SKM-1 treated with dmso at 0.1 percent for 144 hours (cell line): ENCODE data around the gene TMEM271.
"Not testable (repeated sequence)": the region's sequence is repeated elsewhere in the genome, so short reads cannot be mapped to it uniquely, and the experiment has no call there.

Experiments
- DNase-seq: peaks from one replicate; lab custom pipeline; 2025; ENCODE audit not compliant: unreplicated experiment; lab: John Stamatoyannopoulos, UW

TMEM271 gene

DNA sequence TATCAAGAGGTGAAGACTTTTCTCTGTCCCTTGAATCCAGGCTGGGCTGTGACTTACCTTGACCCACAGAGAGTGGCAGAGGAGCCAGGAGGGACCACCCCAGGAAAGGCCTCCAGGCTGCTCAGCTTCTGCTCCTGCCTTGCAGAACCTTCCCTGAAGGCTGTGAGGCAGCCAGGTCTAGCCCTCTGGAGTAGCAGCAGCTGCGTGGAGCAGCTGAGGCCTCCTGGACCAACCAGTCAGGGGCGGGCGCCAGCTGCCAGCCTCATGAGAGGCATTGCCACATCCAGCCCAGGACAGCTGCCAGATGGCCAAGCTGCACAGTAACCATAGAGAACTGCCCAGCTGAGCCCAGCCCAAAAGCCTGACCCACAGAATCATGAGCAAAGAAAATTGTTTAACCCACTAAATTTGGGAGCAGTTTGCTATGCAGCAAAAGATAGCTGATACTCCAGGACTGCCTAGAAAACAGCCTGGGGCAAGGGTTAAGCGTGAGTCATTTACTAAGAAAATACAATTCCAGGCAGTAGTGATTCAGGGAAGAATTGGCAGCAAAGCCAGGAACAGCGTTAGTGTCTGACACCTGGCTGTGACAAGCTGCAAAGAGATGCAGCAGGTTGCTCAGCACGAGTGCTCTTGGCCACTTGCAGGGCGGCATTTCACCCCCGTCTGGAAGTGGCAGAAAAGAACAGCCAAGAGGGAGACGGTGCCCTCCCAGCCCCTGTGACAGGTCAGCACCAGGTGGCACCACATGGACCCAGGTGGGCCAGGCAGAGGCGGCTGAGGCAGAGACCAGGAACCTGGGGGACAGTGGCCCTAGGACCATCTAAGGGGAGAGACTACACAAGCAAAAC is 34.5 kb upstream of the TMEM271 start:
- no peak for DNase-seq

- no peak for DNase-seq
Observed at GRCh38 chr4:609400-610050, 33.4 kb upstream of the TMEM271 start.

- no peak for DNase-seq
Observed at GRCh38 chr4:608236-608635, 32.1 kb upstream of the TMEM271 start.

DNA sequence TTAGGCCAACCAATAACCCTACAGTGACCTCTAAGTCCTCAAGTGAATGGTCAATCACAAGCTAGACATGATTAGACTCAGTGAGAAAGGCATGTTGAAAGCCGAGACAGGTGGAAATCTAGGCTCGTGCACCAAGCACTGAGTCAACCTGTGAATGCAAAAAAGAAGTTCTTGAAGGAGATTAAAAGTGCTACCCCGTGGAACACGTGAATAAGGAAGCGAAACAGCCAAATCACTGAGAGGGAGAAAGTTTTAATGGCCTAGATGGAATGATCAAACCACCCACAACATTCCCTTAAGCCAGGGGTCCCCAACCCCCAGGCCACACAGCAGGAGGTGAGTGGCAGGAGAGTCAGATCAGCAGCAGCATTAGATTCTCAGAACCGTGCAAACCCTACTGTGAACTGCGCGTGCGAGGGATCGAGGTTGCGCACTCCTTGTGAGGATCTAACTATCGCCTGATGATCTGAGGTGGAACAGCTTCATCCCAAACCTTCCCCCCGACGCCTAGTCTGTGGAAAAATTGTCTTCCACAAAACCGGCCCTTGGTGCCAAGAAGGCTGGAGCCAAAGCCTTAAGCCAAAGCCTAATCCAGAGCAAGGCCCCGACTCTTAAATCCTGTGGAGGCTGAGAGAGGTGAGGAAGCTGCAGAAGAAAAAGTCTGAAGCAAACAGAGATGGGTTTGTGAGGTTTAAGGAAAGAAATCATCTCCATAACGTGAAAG is 29.8 kb upstream of the TMEM271 start:
- no peak for DNase-seq

DNA sequence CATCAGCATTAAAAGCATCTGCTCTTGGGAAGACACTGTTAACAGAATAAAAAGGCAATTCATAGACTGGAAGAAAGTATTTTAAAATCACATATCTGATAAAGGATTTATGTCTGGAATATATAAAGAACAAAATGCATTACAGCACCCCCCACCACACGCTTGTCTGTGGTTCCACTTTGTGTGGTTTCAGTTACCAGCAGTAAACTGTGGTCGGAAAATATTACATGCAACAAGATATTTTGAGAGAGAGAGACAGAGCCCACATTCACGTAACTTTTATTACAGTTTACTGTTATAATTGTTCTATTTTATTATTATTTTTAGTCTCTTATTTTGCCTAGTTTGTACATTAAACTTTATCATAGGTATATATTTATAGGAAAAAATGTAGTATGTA is 28.0 kb upstream of the TMEM271 start:
- DNase-seq = no peak

DNA sequence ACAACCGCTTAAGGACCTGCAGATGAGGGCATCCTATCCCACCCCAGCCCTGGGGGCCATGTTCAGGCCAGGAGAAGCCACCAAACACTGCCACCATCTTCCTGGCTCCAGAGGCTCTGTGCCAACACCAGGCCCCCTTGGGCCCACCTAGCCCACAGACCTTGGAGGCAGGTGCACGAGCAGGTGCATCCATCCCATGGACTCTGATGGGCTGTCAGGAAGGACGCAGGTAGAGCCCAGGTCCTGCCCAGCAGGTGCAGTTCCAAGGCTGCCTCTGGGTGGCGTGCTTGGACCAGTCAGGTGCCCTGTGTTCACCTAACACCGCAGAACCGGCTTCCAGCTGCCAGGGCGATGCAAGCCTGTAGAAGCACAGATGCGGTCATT is 26.5 kb upstream of the TMEM271 start:
- DNase-seq = no peak

DNA sequence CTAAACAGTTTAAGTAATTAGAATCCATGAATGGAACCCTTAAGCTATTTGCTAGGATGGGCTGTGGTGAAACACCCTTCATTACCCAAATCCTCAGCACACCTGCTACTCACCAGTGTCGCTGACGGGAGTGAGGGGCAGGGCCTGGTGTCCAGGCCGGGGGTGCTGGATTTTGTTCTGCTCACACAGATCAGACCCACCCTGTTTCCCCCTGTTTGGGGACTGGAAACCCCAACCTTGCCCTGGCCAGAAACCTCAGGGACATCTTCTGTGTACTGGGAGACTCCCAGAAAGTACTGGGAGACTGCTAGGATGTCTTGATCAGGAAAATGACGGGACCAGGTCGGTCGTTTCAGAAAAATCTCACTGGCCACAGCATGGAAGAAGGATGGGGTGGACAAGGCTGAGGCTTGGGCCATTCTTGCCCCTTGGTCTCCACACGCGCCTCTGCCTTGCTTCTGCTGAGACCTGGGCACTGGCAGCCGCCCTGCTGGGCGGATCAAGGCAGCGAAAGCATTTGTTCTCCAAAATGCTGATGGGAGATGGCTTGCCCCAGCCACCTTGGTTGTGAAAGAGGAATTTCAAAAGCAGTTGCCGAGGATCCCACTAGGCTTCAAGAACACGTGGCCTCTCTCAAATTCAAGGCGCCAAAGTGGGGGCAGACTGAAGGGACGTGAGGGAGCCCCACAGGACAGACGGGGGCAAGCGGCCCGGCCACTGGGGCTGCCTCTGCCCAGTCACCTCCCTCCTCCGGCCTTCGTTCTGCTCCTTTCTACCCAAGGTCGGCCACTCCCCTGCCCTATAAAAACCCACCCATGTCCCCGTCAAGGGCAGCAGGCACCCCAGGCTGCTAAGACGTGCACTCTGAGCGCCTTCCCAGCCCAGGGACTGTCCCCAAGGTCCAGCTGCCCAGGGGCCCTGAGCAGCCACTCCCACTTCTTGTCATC is 25.8 kb upstream of the TMEM271 start:
- no peak for DNase-seq

DNA sequence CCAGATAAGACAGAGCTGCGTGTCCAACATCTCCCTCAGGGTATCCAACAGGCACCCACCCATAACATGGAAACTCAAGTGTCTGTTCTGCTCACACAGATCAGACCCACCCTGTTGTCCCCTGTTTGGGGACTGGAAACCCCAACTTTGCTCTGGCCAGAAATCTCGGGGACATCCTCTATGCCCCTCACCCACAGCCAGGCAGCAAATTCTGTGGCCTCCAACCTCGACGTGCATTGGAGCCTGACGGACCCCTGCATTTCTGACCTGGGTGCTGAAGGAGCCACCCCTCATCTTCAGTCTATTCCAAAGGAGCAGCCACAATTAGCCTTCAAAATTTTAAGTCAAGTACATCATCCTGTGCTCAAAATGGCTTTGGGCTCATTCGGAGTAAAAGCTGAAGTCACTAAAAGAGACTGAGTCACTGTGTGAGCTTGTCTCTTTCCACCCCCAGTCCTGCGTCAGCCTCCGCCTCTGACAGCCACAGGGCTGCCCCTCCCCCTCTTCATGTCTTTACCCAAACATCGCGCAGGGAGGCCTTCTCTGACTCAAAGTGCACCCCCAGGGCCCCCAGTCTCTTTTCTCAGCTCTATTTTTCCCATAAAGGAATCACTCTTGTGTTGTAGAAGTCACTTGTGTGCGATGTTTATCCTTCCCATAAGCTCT is 24.9 kb upstream of the TMEM271 start:
- DNase-seq = no peak

DNA sequence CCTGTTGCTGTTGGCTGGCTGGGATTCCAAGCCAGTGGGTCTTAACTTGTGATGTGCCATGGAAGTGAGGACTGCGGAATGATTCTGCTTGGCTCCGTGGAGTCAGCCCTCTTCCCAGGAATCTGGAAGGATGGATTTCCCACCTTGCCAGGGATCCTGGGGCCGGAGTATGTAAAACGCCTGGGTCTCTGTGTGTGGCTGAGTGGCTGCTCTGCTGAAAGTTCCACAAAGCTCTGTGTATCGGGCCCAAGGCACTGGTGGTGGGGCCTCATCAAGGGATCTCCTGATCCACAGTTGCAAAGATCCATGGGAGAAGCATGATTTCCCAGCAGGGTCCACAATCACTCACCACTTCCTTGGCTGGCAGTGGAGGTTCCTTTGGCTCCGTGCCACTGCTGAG is 24.1 kb upstream of the TMEM271 start:
- DNase-seq = no peak

DNA sequence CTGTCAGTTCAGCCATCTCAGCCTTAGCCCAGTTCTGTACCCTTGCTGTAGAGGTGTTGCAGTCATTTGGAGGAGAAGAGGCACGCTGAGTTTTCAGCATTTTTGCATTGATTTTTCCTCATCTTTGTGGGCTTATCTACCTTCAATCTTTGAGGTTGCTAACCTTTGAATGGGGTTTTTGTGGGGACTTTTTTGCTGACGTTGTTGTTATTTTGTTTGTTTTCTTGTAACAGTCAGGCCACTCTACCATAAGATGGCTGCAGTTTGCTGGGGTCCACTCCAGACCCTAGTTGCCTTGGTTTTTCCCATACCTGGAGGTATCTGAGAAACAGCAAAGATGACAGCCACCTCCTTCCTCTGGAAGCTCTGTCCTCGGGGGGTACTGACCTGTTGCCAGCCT is 22.8 kb upstream of the TMEM271 start:
- DNase-seq = no peak

GRCh38 chr4:592825-593520 is 16.9 kb upstream of the TMEM271 start:
- DNase-seq = no peak

- DNase-seq = not testable (repeated sequence)
Observed at GRCh38 chr4:592178-592577, 16.1 kb upstream of the TMEM271 start.

DNA sequence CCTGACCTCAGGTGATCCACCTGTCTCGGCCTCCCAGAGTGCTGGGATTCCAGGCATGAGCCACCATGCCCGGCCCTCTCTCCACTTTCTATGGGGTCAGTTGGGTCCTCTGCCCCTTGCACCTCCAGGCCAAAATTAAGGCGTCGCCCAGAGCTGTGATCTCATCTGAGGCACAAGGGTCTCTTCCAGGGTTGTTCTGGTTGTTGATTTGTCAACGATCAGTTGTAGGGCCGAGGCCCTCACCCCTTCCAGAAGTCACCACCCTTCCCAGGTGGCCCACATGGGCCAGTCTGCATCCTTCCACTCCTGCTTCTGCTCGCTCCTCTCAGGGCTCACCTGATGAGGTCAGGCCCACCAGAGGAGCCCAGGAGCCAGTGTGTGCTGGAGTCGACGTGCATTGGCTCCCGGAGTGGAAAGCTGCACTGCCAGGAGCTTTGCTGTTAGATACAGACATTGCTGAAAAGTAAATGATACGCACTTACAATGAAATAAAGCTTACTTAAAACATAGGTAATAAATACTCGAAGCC is 14.3 kb upstream of the TMEM271 start:
- DNase-seq = no peak

- no peak for DNase-seq
Observed at GRCh38 chr4:589219-589963, 13.3 kb upstream of the TMEM271 start.

GRCh38 chr4:588351-588849 is 12.3 kb upstream of the TMEM271 start:
- DNase-seq = no peak

DNA sequence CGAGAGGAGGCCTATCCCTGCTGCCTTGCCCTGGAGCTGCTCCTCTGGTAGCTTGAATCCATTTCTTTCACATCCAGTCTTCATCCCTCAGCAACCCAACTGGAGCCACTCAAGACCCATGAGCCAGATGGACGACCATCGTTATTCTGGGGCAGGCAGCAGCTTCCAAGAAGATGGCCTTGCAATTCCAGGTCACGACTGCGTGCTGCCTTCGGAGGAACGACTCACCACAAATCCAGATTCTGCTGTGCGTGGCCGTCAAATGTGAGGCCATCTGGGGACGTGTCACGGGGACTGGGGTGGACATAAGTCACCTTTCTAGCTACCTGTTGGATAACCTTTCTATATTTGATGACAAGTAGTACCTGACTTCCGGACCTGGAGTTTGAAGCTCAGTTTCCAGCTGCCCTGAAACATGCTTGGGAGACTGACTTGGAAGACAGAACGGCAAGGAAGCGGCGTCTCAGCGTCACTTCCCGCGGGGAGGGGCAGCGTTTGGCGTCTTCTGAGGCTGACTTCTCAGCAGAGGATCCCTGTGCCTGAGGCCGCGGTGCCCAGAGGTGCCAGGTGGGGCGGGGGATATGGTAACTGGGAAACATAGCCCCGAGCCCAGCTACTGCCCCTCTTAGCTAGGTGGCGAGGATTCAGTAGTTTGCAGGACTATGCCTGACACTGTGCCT is 11.7 kb upstream of the TMEM271 start:
- DNase-seq = no peak

DNA sequence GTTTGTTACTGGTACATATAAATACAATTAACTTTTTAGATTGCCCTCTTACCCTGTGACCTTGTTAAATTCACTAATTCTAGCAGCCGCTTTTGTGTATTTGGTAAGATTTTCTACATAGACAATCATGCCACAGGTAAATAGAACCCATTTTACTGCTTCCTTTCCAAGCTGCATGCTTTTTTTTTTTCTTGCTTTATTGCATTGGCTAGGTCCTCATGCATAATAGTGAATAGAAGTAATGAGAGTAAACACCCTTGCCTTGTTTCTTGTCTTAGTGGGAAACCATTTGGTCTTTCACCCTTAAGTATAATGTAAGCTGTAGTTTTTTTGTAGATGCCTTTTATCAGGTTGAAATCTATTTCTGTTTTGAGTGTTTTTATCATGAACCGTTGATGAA is 7.7 kb upstream of the TMEM271 start:
- DNase-seq = no peak

DNA sequence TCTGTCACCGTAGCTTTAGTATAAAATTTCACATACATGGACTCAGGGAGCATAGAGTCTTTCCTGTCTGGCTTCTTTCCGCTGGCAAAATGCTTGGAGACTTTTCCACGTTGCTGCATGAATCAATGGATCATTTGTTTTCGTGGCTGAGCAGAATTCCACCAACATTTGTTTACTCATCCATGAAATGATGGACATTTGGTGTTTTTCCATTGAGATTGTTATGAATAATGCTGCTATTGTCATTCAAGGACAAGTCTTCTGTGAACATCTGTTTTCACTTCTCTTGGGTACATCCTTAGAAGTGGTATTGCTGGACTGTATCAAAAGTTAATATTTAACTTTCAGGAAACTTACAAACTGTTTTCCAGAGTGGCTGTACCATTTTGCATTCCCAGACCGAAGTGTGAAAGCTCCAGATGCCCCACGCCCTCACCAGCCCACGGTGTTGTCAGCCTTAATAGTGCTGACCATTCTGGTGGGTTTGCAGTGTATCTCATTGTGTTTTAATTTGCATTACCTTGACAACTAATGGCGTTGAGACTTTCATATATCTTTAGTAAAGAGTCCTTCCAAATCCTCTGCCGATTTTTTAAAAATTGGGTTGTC is 5.8 kb upstream of the TMEM271 start:
- no peak for DNase-seq
